NCI-H1436 (cell line): Measurements from ENCODE around the gene ADGRV1.

Source experiments
- DNase-seq: peaks from one replicate; lab custom pipeline; 2025; lab: John Stamatoyannopoulos, UW

Gene ADGRV1

GRCh38 chr5:91106842-91107511 is 548.4 kb downstream of the ADGRV1 start:
- DNase-seq = no peak

GRCh38 chr5:91109634-91110033 is 551.0 kb downstream of the ADGRV1 start:
- no peak for DNase-seq

GRCh38 chr5:91110686-91111085 is 552.1 kb downstream of the ADGRV1 start:
- no peak for DNase-seq

GRCh38 chr5:91111473-91112238 is 553.1 kb downstream of the ADGRV1 start:
- no peak for DNase-seq

GRCh38 chr5:91114658-91115057 is 556.1 kb downstream of the ADGRV1 start:
- no peak for DNase-seq

GRCh38 chr5:91118354-91118753 is 559.8 kb downstream of the ADGRV1 start:
- DNase-seq = no peak

- DNase-seq = no peak
Observed at GRCh38 chr5:91118796-91119195, 560.2 kb downstream of the ADGRV1 start.

- DNase-seq = no peak
Observed at GRCh38 chr5:91119217-91119616, 560.6 kb downstream of the ADGRV1 start.

GRCh38 chr5:91119981-91120850 is 561.6 kb downstream of the ADGRV1 start:
- no peak for DNase-seq

GRCh38 chr5:91121347-91121993 is 562.9 kb downstream of the ADGRV1 start:
- no peak for DNase-seq

GRCh38 chr5:91122651-91123050 is 564.1 kb downstream of the ADGRV1 start:
- DNase-seq = no peak

GRCh38 chr5:91123291-91123690 is 564.7 kb downstream of the ADGRV1 start:
- no peak for DNase-seq

- no peak for DNase-seq
Observed at GRCh38 chr5:91123901-91124300, 565.3 kb downstream of the ADGRV1 start.

GRCh38 chr5:91125916-91126315 is 567.3 kb downstream of the ADGRV1 start:
- DNase-seq = peak; percentile 15

- no peak for DNase-seq
Observed at GRCh38 chr5:91126448-91126847, 567.9 kb downstream of the ADGRV1 start.

GRCh38 chr5:91126888-91127287 is 568.3 kb downstream of the ADGRV1 start:
- no peak for DNase-seq

GRCh38 chr5:91127456-91128081 is 569.0 kb downstream of the ADGRV1 start:
- DNase-seq = no peak

- DNase-seq = no peak
Observed at GRCh38 chr5:91128604-91129003, 570.0 kb downstream of the ADGRV1 start.

GRCh38 chr5:91129748-91130147 is 571.2 kb downstream of the ADGRV1 start:
- no peak for DNase-seq

GRCh38 chr5:91130759-91131158 is 572.2 kb downstream of the ADGRV1 start:
- no peak for DNase-seq

- no peak for DNase-seq
Observed at GRCh38 chr5:91132550-91132949, 574.0 kb downstream of the ADGRV1 start.

- DNase-seq = no peak
Observed at GRCh38 chr5:91133183-91133582, 574.6 kb downstream of the ADGRV1 start.
